ENCODE data around the gene PCBP4.
A peak's percentile ranks its signal among the peaks of the same experiment; 100 is the strongest.

Gene PCBP4

DNA sequence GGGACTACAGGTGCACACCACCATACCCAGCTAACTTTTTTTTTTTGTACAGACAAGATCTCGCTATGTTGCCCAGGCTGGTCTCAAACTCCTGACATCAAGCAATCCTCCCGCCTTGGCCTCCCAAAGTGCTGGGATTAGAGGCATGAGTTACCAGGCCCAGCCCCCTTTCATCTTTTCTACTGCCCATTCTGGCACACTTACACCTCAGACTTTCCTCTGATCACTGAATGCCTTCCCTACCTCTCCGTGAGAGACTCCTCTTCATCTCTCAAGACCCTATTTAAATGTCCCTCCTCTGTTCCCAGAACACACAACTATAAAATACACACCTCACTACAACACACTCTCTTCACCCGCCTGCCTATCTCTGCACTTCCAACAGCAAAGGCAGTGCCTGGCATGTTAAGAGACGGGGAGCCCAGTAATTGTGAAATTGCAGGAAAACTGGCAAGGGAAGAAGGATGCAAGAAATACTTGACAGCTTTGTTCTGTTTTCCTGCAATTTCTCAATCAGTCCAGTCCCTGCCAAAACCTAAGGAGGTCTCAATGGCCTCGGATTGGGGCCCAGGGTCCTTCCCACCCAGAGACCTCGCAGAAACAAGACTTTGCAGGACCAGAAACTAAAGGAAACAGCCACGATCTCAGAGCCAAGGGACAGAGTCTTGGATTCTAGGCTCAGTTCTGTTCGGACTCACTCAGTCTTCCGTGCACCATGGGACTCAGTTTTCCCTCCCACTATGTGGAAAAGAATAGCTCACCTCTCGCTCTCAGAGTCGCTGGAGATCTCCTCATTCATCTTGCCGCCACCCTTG, 26.4 kb downstream of the PCBP4 start:
- Histone ChIP-seq H3K4me3 (ENCODE audit: low read depth in 1 of 2, low read length in 2 of 2) (peak overlapping the region; percentile 74 to 75), H3K9ac (ENCODE audit: low read length) (peak overlapping the region; percentile 64), H3K36me3 (ENCODE audit: insufficient read depth, low read length) (peaks cover 26% of the 10 kb centered on the region), H3K9me3 (ENCODE audit: low read length) (no peaks in the 10 kb centered on the region), H3K27ac (ENCODE audit: low read depth, low read length) (peak overlapping the region; percentile 70), H3K27me3 (ENCODE audit: control insufficient read depth in 1 of 2, insufficient read depth in 2 of 2, low read length in 2 of 2) (no peaks in the 10 kb centered on the region), H3K4me1 (ENCODE audit: insufficient read depth, low read length) (peaks cover 29% of the 10 kb centered on the region)

- Histone ChIP-seq H3K4me1 (ENCODE audit: insufficient read depth, low read length) (peaks cover 29% of the 10 kb centered on the region), H3K9me3 (ENCODE audit: low read length) (no peaks in the 10 kb centered on the region), H3K27me3 (ENCODE audit: control insufficient read depth in 1 of 2, insufficient read depth in 2 of 2, low read length in 2 of 2) (no peaks in the 10 kb centered on the region), H3K27ac (ENCODE audit: low read depth, low read length) (no peak overlapping the region), H3K4me3 (ENCODE audit: low read depth in 1 of 2, low read length in 2 of 2) (no peak overlapping the region), H3K36me3 (ENCODE audit: insufficient read depth, low read length) (peaks cover 32% of the 10 kb centered on the region), H3K9ac (ENCODE audit: low read length) (no peak overlapping the region)
Observed at GRCh38 chr3:51938780-51939425, 28.4 kb downstream of the PCBP4 start.

- Histone ChIP-seq H3K4me3 (ENCODE audit: low read depth in 1 of 2, low read length in 2 of 2) (no peak overlapping the region), H3K4me1 (ENCODE audit: insufficient read depth, low read length) (peaks cover 21% of the 10 kb centered on the region), H3K9ac (ENCODE audit: low read length) (no peak overlapping the region), H3K27ac (ENCODE audit: low read depth, low read length) (no peak overlapping the region), H3K27me3 (ENCODE audit: control insufficient read depth in 1 of 2, insufficient read depth in 2 of 2, low read length in 2 of 2) (no peaks in the 10 kb centered on the region), H3K36me3 (ENCODE audit: insufficient read depth, low read length) (peaks cover 42% of the 10 kb centered on the region), H3K9me3 (ENCODE audit: low read length) (no peaks in the 10 kb centered on the region)
Observed at GRCh38 chr3:51937611-51938450, 29.4 kb downstream of the PCBP4 start.

GRCh38 chr3:51937014-51937413, 30.2 kb downstream of the PCBP4 start:
- Histone ChIP-seq H3K27ac (ENCODE audit: low read depth, low read length) (no peak overlapping the region), H3K27me3 (ENCODE audit: control insufficient read depth in 1 of 2, insufficient read depth in 2 of 2, low read length in 2 of 2) (no peaks in the 10 kb centered on the region), H3K4me3 (ENCODE audit: low read depth in 1 of 2, low read length in 2 of 2) (no peak overlapping the region), H3K9ac (ENCODE audit: low read length) (no peak overlapping the region), H3K4me1 (ENCODE audit: insufficient read depth, low read length) (peaks cover 16% of the 10 kb centered on the region), H3K9me3 (ENCODE audit: low read length) (no peaks in the 10 kb centered on the region), H3K36me3 (ENCODE audit: insufficient read depth, low read length) (peaks cover 45% of the 10 kb centered on the region)

- no peak overlapping the region for H3K9ac ChIP-seq (ENCODE audit: low read length)
- H3K9me3 ChIP-seq (ENCODE audit: low read length) = no peaks in the 10 kb centered on the region
- H3K27ac ChIP-seq (ENCODE audit: low read depth, low read length) = no peak overlapping the region
- H3K4me1 ChIP-seq (ENCODE audit: insufficient read depth, low read length) = peaks cover 12% of the 10 kb centered on the region
- peaks cover 45% of the 10 kb centered on the region for H3K36me3 ChIP-seq (ENCODE audit: insufficient read depth, low read length)
- H3K27me3 ChIP-seq (ENCODE audit: control insufficient read depth in 1 of 2, insufficient read depth in 2 of 2, low read length in 2 of 2) = no peaks in the 10 kb centered on the region
- H3K4me3 ChIP-seq (ENCODE audit: low read depth in 1 of 2, low read length in 2 of 2) = no peak overlapping the region
Observed at GRCh38 chr3:51935886-51936755, 31.1 kb downstream of the PCBP4 start.

GRCh38 chr3:51934991-51935885, 32.0 kb downstream of the PCBP4 start:
- Histone ChIP-seq H3K9me3 (ENCODE audit: low read length) (no peaks in the 10 kb centered on the region), H3K36me3 (ENCODE audit: insufficient read depth, low read length) (peaks cover 45% of the 10 kb centered on the region), H3K9ac (ENCODE audit: low read length) (no peak overlapping the region), H3K4me1 (ENCODE audit: insufficient read depth, low read length) (peaks cover 4% of the 10 kb centered on the region), H3K27me3 (ENCODE audit: control insufficient read depth in 1 of 2, insufficient read depth in 2 of 2, low read length in 2 of 2) (no peaks in the 10 kb centered on the region), H3K27ac (ENCODE audit: low read depth, low read length) (no peak overlapping the region), H3K4me3 (ENCODE audit: low read depth in 1 of 2, low read length in 2 of 2) (no peak overlapping the region)

- Histone ChIP-seq H3K27me3 (ENCODE audit: control insufficient read depth in 1 of 2, insufficient read depth in 2 of 2, low read length in 2 of 2) (no peaks in the 10 kb centered on the region), H3K4me3 (ENCODE audit: low read depth in 1 of 2, low read length in 2 of 2) (no peak overlapping the region), H3K36me3 (ENCODE audit: insufficient read depth, low read length) (peaks cover 45% of the 10 kb centered on the region), H3K27ac (ENCODE audit: low read depth, low read length) (no peak overlapping the region), H3K9ac (ENCODE audit: low read length) (no peak overlapping the region), H3K9me3 (ENCODE audit: low read length) (no peaks in the 10 kb centered on the region), H3K4me1 (ENCODE audit: insufficient read depth, low read length) (no peaks in the 10 kb centered on the region)
Observed at GRCh38 chr3:51934139-51934850, 33.0 kb downstream of the PCBP4 start.

DNA sequence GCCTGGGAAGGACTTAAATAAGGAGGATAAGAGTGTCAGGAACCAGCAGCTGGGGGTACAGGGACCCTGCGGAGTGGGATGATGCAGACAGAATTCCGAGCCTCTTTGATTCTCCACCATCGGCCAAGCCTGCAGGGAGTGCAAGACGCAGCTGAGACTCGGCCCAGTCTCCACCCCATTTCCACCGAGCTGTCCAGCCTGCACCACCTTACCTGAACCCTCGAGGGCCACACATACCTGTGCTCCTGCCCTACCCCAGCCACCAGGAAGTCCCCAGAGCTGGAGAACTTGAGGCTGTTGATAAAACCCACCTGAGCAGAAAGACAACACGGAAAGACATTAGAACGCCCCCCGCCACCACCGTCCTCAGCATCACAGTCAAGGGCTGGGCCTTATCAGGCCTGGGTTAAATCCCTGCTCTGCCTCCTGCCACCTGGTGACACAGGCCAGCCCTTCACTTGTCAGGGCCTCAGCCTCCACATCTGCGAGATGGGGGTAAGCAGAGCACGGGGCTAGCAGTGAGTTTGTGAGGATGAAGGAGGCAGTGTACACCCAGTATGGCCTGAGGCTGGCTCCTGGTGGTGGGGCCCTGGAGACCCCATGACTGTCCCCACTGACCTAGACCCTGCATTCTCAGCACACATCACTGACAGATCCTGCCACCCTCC, 33.6 kb downstream of the PCBP4 start:
- no peaks in the 10 kb centered on the region for H3K4me1 ChIP-seq (ENCODE audit: insufficient read depth, low read length)
- H3K9me3 ChIP-seq (ENCODE audit: low read length) = no peaks in the 10 kb centered on the region
- H3K27ac ChIP-seq (ENCODE audit: low read depth, low read length) = no peak overlapping the region
- H3K9ac ChIP-seq (ENCODE audit: low read length) = no peak overlapping the region
- no peaks in the 10 kb centered on the region for H3K27me3 ChIP-seq (ENCODE audit: control insufficient read depth in 1 of 2, insufficient read depth in 2 of 2, low read length in 2 of 2)
- peaks cover 45% of the 10 kb centered on the region for H3K36me3 ChIP-seq (ENCODE audit: insufficient read depth, low read length)
- no peak overlapping the region for H3K4me3 ChIP-seq (ENCODE audit: low read depth in 1 of 2, low read length in 2 of 2)

- no peak overlapping the region for H3K9ac ChIP-seq (ENCODE audit: low read length)
- H3K4me3 ChIP-seq (ENCODE audit: low read depth in 1 of 2, low read length in 2 of 2) = no peak overlapping the region
- no peak overlapping the region for H3K27ac ChIP-seq (ENCODE audit: low read depth, low read length)
- H3K9me3 ChIP-seq (ENCODE audit: low read length) = no peaks in the 10 kb centered on the region
- no peaks in the 10 kb centered on the region for H3K27me3 ChIP-seq (ENCODE audit: control insufficient read depth in 1 of 2, insufficient read depth in 2 of 2, low read length in 2 of 2)
- H3K36me3 ChIP-seq (ENCODE audit: insufficient read depth, low read length) = peaks cover 44% of the 10 kb centered on the region
- H3K4me1 ChIP-seq (ENCODE audit: insufficient read depth, low read length) = no peaks in the 10 kb centered on the region
Observed at GRCh38 chr3:51932471-51933370, 34.5 kb downstream of the PCBP4 start.
